BLaER1 treated with 17β-estradiol and CSF1 and Interleukin-3, amounts not matched to agents 10 nM and 100 nM (cell line): ENCODE results near the gene PMF1.

Experiments
- H3K27ac ChIP-seq, 11 experiments: shearing (Covaris generic); formaldehyde crosslinking; 2 replicates each; pipeline ENCODE4 v1.8.1; 2022
- H3K27me3 ChIP-seq, 11 experiments: shearing (Covaris generic); formaldehyde crosslinking; 2 replicates each; pipeline ENCODE4 v1.8.1; 2022
- H3K36me3 ChIP-seq, 11 experiments: shearing (Covaris generic); formaldehyde crosslinking; 2 replicates each; pipeline ENCODE4 v1.8.1; 2022
- H3K4me1 ChIP-seq, 10 experiments: shearing (Covaris generic); formaldehyde crosslinking; 2 replicates each; pipeline ENCODE4 v1.8.1; 2022
- H3K4me2 ChIP-seq, 11 experiments: shearing (Covaris generic); formaldehyde crosslinking; 2 replicates each; pipeline ENCODE4 v1.8.1; 2022
- H3K4me3 ChIP-seq, 10 experiments: shearing (Covaris generic); formaldehyde crosslinking; 2 replicates each; pipeline ENCODE4 v1.8.1; 2022
- H3K9ac ChIP-seq, 11 experiments: shearing (Covaris generic); formaldehyde crosslinking; 2 replicates each; pipeline ENCODE4 v1.8.1; 2022
- H3K9me3 ChIP-seq, 11 experiments: shearing (Covaris generic); formaldehyde crosslinking; replicated peaks in 1 of 11; 2 replicates each; pipeline ENCODE4 v1.8.1; 2022
- H4K20me1 ChIP-seq, 11 experiments: shearing (Covaris generic); formaldehyde crosslinking; 2 replicates each; pipeline ENCODE4 v1.8.1; 2022
- Cebpa-rat ChIP-seq, 11 experiments: shearing (Covaris generic); IDR thresholded peaks; 2 replicates each; pipeline ENCODE4 v1.8.1; 2022

PMF1 gene

GRCh38 chr1:156193488-156194299 lies 19.1 kb upstream of the PMF1 start, which contains the start of gene SLC25A44:
Gene SLC25A44 (plus strand): TSS chr1:156194104. CDS start chr1:156199848, 5,744 bp downstream.
- Histone ChIP-seq H3K9me3 (peaks cover 6 to 18% (median 14%) of the 10 kb centered on the region in 11 experiments), H3K36me3 (peaks cover 17 to 42% (median 30%) of the 10 kb centered on the region in 11 experiments), H4K20me1 (peaks cover 6 to 47% (median 26%) of the 10 kb centered on the region in 11 experiments; a peak in 17 of 22 replicates), H3K9ac (peak within 1 kb of the TSS; percentile 77 to 90 (median 87)), H3K27ac (peak within 1 kb of the TSS; percentile 73 to 94 (median 89)), H3K4me3 (peak within 1 kb of the TSS; percentile 82 to 98 (median 90)), H3K27me3 (no peaks in the 10 kb centered on the region), H3K4me1 (peaks cover 27 to 61% (median 41%) of the 10 kb centered on the region in 10 experiments), H3K4me2 (peak within 1 kb of the TSS; percentile 88 to 98 (median 95))
- TF ChIP-seq Cebpa-rat (IDR thresholded peaks at IDR 0.05) = no peak

- peak overlapping the region; percentile 82 to 98 (median 90) for H3K4me3 ChIP-seq
- H3K36me3 ChIP-seq = peaks cover 23 to 42% (median 35%) of the 10 kb centered on the region in 11 experiments
- no peaks in the 10 kb centered on the region for H3K27me3 ChIP-seq
- peak overlapping the region; percentile 77 to 90 (median 87) for H3K9ac ChIP-seq
- no peak for TF ChIP-seq Cebpa-rat (IDR thresholded peaks at IDR 0.05)
- peak overlapping the region; percentile 52 to 94 (median 87); a peak in 21 of 22 replicates for H3K27ac ChIP-seq
- peaks cover 11 to 53% (median 31%) of the 10 kb centered on the region in 11 experiments; a peak in 18 of 22 replicates for H4K20me1 ChIP-seq
- peaks cover 27 to 66% (median 43%) of the 10 kb centered on the region in 10 experiments for H3K4me1 ChIP-seq
- peak overlapping the region; percentile 88 to 98 (median 95) for H3K4me2 ChIP-seq
- peaks cover under 1 to 12% (median 8%) of the 10 kb centered on the region in 11 experiments; a peak in 20 of 22 replicates for H3K9me3 ChIP-seq
Measured at GRCh38 chr1:156194300-156194652, 18.5 kb upstream of the PMF1 start.

- H3K4me2 ChIP-seq = peak overlapping the region; percentile 29 to 98 (median 95); a peak in 19 of 22 replicates
- H3K4me1 ChIP-seq = peaks cover 30 to 81% (median 45%) of the 10 kb centered on the region in 10 experiments
- no peaks in the 10 kb centered on the region for H3K27me3 ChIP-seq
- H3K9me3 ChIP-seq = no peaks in the 10 kb centered on the region
- no peak overlapping the region for H3K27ac ChIP-seq
- peaks cover 11 to 69% (median 46%) of the 10 kb centered on the region in 11 experiments; a peak in 19 of 22 replicates for H4K20me1 ChIP-seq
- H3K4me3 ChIP-seq = 0 out of 20 replicates have a peak overlapping the region, but pooled peaks of 1 of the 10 experiments have one; percentile 5
- no peak for TF ChIP-seq Cebpa-rat (IDR thresholded peaks at IDR 0.05)
- H3K9ac ChIP-seq = peak overlapping the region in 3 of 11 experiments; percentile 5 to 15 (median 11); a peak in 1 of 22 replicates
- peaks cover 39 to 57% (median 50%) of the 10 kb centered on the region in 11 experiments for H3K36me3 ChIP-seq
Measured at GRCh38 chr1:156195853-156196252, 17.0 kb upstream of the PMF1 start.

DNA sequence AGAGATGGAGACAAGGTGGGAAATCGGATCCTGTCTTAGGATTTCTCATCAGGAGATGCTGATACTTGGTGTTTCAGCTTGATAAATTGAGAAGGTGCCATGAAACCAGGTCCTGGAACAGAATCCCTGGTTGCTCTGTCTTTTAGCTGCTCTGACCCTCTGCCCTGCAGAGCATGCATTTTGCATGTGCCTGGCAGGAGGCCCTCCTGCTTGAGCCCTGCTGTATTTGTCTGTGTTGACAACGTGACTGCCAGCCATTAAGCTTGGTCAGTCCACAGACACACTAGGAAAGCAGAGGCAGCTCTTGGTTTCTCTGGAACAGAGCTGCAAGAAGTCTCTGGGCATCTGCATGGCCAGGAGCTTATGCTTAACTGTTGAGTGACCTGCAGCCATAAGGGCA lies 16.4 kb upstream of the PMF1 start:
- no peaks in the 10 kb centered on the region for H3K9me3 ChIP-seq
- H3K36me3 ChIP-seq = peaks cover 44 to 63% (median 54%) of the 10 kb centered on the region in 11 experiments
- peak overlapping the region in 6 of 11 experiments; percentile 1 to 98 (median 95); a peak in 11 of 22 replicates for H3K4me2 ChIP-seq
- H3K27ac ChIP-seq = no peak overlapping the region
- H3K4me1 ChIP-seq = peaks cover 32 to 84% (median 49%) of the 10 kb centered on the region in 10 experiments
- no peak overlapping the region for H3K4me3 ChIP-seq
- H3K27me3 ChIP-seq = no peaks in the 10 kb centered on the region
- H3K9ac ChIP-seq = 0 out of 22 replicates have a peak overlapping the region, but pooled peaks of 1 of the 11 experiments have one; percentile 8
- TF ChIP-seq Cebpa-rat (IDR thresholded peaks at IDR 0.05) = no peak
- H4K20me1 ChIP-seq = peaks cover 11 to 75% (median 52%) of the 10 kb centered on the region in 11 experiments; a peak in 19 of 22 replicates

DNA sequence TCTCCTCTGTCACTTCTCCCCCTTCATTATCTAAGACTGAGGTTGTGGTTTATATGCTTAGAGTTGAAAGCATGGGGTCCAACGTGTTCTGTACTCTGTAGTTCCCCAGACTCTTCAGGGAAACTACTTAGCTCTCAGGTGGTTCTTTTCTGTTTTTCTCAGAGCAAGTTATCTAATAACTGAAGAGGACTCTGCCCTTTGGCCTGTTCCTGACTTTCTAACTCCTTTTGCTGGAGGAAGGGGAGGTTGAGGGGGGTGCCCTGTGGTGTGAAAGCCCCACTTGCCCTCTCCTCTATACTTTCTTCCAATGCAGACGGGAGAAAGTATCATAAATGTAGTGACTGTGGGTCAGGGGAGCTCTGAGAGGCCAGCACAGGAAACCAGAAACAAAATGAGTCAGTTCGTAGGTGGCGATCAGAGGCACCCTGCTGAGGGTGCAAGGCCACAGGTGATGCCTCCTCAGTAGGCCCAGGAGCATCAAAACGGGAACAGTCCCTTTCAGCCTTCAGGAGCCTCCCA lies 13.9 kb upstream of the PMF1 start:
- no peak for TF ChIP-seq Cebpa-rat (IDR thresholded peaks at IDR 0.05)
- Histone ChIP-seq H3K4me1 (peaks cover 22 to 85% (median 41%) of the 10 kb centered on the region in 10 experiments), H3K27me3 (no peaks in the 10 kb centered on the region)

GRCh38 chr1:156200044-156200443 lies 12.8 kb upstream of the PMF1 start:
- no peak for TF ChIP-seq Cebpa-rat (IDR thresholded peaks at IDR 0.05)
- H3K9me3 ChIP-seq = no peaks in the 10 kb centered on the region
- H3K27ac ChIP-seq = no peak overlapping the region
- H3K4me1 ChIP-seq = peaks cover 13 to 78% (median 33%) of the 10 kb centered on the region in 10 experiments
- H3K27me3 ChIP-seq = no peaks in the 10 kb centered on the region
- H3K4me2 ChIP-seq = peak overlapping the region in 3 of 11 experiments; percentile 63 to 83 (median 78); a peak in 7 of 22 replicates
- no peak overlapping the region for H3K4me3 ChIP-seq
- no peak overlapping the region for H3K9ac ChIP-seq
- peaks cover 11 to 95% (median 69%) of the 10 kb centered on the region in 11 experiments; a peak in 18 of 22 replicates for H4K20me1 ChIP-seq
- peaks cover 61 to 94% (median 83%) of the 10 kb centered on the region in 11 experiments for H3K36me3 ChIP-seq

More for the DNA sequence above, 13.9 kb upstream of the PMF1 start:
- H3K36me3 ChIP-seq = peaks cover 58 to 82% (median 72%) of the 10 kb centered on the region in 11 experiments
- H4K20me1 ChIP-seq = peaks cover 11 to 95% (median 65%) of the 10 kb centered on the region in 11 experiments; a peak in 19 of 22 replicates
- H3K4me2 ChIP-seq = peak overlapping the region in 1 of 11 experiments; percentile 21; a peak in 1 of 22 replicates
- no peak overlapping the region for H3K4me3 ChIP-seq
- H3K9ac ChIP-seq = no peak overlapping the region
- no peaks in the 10 kb centered on the region for H3K9me3 ChIP-seq
- H3K27ac ChIP-seq = no peak overlapping the region

DNA sequence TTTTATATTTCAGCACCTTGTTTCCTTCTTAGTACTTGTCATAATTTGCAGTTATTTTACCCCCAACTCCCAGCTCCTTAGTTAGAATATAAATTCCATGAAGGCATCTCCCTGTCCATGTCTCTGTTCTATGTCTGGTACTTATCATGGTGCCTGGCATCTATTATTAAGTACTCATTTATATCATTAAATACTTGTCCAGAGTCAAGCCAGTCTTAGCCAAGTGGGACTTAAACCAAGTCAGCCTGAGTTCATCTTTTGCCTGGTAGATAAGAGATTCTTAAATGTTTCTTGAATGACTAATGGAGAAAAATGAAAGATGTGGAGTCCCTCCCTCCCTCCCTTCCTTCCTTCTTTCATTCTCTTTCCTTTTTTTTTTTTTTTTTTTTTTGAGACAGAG lies 9.5 kb upstream of the PMF1 start:
- Histone ChIP-seq H3K9me3 (no peaks in the 10 kb centered on the region), H3K4me2 (peak overlapping the region in 2 of 11 experiments; percentile 9 to 21; a peak in 2 of 22 replicates), H4K20me1 (peaks cover 9 to 76% (median 52%) of the 10 kb centered on the region in 11 experiments; a peak in 18 of 22 replicates), H3K9ac (no peak overlapping the region; a peak in 1 of 22 replicates), H3K36me3 (peaks cover 60 to 95% (median 87%) of the 10 kb centered on the region in 11 experiments), H3K27me3 (no peaks in the 10 kb centered on the region), H3K4me1 (peaks cover 0 to 51% (median 18%) of the 10 kb centered on the region in 10 experiments; a peak in 14 of 20 replicates), H3K27ac (no peak overlapping the region), H3K4me3 (no peak overlapping the region)
- no peak for TF ChIP-seq Cebpa-rat (IDR thresholded peaks at IDR 0.05)

- H3K4me1 ChIP-seq = peaks cover 0 to 37% (median 16%) of the 10 kb centered on the region in 10 experiments; a peak in 14 of 20 replicates
- no peak for TF ChIP-seq Cebpa-rat (IDR thresholded peaks at IDR 0.05)
- no peak overlapping the region for H3K4me3 ChIP-seq
- no peak overlapping the region for H3K9ac ChIP-seq
- H3K36me3 ChIP-seq = peaks cover 60 to 95% (median 87%) of the 10 kb centered on the region in 11 experiments
- H3K27me3 ChIP-seq = no peaks in the 10 kb centered on the region
- H3K27ac ChIP-seq = no peak overlapping the region
- peaks cover 0 to 62% (median 38%) of the 10 kb centered on the region in 11 experiments; a peak in 16 of 22 replicates for H4K20me1 ChIP-seq
- no peak overlapping the region for H3K4me2 ChIP-seq
- no peaks in the 10 kb centered on the region for H3K9me3 ChIP-seq
Measured at GRCh38 chr1:156204686-156205085, 8.1 kb upstream of the PMF1 start.
